NCI-H345 (cell line): ENCODE data around the gene CD300A.

ENCODE experiments used
- DNase-seq: peaks from one replicate; lab custom pipeline; 2025; lab: John Stamatoyannopoulos, UW

The CD300A gene

DNA sequence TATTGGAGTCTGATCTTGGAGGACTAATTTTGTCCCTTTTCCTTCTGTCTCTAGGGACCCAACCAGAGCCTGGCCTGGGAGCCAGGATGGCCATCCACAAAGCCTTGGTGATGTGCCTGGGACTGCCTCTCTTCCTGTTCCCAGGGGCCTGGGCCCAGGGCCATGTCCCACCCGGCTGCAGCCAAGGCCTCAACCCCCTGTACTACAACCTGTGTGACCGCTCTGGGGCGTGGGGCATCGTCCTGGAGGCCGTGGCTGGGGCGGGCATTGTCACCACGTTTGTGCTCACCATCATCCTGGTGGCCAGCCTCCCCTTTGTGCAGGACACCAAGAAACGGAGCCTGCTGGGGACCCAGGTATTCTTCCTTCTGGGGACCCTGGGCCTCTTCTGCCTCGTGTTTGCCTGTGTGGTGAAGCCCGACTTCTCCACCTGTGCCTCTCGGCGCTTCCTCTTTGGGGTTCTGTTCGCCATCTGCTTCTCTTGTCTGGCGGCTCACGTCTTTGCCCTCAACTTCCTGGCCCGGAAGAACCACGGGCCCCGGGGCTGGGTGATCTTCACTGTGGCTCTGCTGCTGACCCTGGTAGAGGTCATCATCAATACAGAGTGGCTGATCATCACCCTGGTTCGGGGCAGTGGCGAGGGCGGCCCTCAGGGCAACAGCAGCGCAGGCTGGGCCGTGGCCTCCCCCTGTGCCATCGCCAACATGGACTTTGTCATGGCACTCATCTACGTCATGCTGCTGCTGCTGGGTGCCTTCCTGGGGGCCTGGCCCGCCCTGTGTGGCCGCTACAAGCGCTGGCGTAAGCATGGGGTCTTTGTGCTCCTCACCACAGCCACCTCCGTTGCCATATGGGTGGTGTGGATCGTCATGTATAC is 26.5 kb upstream of the CD300A start:
- DNase-seq = no peak

DNA sequence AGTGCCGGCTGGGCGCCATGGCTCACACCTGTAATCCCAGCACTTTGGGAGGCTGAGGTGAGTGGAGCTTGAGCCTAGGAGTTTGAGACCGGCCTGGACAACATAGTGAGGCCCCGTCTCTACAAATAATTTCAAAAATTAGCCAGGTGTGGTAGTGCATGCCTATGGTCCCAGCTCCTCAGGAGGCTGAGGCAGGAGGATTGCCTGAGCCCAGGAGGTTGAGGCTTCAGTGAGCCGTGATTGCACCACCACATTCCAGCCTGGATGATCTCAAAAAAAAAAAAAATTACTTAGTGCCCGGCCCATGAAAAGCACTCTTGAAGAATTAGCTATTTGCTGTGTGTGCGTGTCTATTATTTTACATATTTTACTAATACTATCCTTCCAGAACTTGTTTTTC is 24.9 kb upstream of the CD300A start:
- no peak for DNase-seq

DNA sequence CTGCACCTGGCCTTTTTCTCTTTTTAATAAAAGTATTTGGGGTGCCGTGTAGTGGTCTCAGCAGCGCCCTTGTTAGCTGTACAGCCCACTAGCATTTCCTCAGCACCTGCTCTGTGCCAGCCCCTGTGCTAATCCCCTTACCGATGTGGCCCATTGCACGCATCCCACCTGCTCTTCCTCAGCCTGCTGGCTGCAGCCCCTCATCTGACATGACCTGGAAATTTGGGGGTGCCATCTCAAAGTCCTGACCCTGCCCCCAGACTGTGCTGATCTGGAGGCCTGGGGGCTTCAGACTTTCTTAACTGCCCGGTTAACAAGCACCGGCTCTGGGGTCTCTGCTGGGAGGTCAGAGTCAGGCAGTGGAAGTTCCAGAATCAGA is 24.2 kb upstream of the CD300A start:
- DNase-seq = no peak

DNA sequence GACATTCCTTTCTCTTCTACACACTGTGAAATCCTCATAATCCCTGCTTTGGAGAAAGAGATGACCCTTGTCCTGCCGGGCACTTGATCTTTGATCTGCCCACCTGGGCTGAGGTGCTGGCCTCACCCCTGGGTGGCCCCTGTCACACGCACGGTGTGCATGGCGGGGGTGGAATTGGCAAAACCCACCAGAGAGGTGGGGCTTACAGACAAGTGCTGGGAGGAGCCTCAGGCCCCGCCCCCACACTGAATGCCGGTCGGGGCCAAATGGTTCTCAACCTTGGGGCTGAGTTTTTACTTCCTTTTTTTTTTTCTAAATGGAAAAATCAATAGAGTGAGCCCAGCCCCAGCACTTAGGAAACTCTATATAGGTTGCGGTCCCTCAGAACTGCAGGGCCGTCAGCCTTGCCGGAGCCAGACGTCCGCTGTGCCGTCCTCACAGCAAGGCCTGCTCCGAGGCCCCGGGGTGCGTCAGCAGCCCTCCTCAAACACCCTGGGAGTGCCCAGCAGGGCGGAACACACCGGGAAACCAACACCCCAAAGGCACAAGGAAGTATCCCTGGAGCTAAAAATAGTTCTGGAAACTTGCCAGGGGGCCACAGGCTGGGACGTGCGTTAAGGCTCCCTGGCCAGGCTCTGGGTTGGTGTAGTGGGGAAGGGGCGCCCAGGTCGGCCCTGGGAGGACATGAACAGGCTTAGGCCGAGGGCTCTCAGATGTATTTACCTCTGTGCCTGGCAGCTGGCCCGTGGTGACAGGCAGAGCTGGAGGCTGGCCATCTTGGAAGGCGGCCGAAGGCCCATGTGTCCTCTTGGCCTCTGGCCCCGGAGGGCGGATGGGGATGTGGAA is 23.5 kb upstream of the CD300A start:
- DNase-seq = peak; percentile 87

DNA sequence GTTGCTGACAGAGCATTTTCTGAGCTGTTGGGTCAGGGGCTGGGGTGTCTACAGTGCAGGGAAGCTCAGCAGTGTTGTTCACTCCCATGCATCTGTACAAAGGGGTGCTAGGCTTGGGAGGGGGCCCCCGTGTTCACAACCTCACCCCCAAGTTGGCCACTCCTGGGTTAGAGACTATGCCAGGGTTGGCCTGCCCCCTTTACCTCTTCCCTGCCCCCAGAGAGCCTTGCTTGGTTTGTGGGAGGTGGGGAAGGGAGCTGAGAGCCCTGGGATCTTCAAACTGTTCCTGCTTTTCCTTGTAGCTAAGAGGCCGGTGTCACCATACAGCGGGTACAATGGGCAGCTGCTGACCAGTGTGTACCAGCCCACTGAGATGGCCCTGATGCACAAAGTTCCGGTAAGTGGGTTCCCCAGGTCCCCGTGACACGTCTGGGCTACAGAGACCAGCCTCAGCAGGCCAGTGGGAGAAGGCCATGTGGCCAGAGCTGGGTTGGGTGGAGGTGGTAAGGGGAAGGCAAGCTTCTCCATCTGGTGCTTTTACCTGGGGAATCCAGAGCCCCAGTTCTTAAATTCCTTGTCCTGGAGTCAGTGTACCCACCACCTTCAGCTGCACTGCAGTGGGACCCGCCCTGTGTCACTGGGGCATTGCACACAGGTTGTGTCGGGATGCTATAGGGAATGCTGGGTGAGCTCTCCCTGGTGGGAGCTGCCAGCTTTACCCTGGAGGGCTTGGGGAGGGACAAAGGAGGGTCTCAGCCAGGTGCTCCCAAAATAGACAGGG is 22.7 kb upstream of the CD300A start:
- DNase-seq = no peak

DNA sequence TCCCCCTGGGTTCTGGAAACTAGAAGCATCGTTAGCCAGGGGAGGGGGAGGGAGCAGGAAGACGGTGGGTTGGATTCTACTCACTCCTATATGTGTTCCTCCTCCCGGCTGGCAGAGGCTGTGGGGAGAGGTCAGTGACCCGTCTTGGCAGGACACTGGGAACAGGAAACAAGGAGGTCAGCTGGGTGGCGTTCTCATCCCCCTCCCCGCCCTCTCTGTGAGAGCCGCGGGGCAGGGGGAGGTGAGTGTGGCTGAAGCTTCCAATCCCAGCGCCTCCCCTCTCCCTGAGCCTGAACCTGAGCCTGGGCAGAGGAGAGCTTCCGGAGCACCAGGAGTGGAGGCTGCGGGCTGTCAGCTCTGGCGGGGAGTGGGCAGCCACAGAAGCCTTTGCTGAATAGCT is 22.0 kb upstream of the CD300A start:
- DNase-seq = no peak

DNA sequence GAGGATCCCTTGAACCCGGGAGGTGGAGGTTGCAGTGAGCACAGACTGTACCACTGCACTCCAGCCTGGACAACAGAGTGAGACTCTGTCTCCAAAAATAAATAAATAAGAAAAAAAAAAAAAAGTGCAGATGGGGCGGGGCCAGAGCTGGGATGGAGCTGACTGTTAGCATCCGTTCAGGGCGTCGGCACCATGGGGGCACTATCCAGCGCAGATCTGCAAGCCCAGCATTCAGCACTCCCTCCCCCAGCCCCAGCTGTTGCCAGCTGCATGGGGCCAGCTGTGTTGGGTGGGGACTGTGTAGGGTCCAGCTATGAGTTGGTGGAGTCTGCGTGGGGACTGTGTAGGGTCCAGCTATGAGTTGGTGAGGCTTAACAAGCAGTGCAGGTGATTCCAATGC is 21.3 kb upstream of the CD300A start:
- no peak for DNase-seq

DNA sequence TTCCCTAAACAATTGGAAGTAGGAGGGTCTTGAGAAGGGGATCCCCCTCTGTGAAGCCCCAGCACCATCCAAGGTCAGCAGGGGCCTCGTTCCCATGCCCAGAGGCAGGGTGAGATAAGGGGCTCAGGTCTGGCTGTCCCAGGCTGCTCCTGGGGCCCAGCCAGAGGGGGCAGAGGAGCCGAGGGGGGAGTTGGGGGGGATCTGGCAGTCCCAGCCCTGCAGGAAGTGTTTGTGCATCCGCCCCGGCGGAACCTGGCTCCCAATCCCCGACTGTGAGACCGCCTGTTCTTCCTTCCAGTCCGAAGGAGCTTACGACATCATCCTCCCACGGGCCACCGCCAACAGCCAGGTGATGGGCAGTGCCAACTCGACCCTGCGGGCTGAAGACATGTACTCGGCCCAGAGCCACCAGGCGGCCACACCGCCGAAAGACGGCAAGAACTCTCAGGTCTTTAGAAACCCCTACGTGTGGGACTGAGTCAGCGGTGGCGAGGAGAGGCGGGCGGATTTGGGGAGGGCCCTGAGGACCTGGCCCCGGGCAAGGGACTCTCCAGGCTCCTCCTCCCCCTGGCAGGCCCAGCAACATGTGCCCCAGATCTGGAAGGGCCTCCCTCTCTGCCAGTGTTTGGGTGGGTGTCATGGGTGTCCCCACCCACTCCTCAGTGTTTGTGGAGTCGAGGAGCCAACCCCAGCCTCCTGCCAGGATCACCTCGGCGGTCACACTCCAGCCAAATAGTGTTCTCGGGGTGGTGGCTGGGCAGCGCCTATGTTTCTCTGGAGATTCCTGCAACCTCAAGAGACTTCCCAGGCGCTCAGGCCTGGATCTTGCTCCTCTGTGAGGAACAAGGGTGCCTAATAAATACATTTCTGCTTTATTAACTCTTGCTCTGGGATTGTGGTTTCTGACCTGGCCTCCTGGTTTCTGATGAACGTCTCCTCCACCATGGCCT is 19.6 kb upstream of the CD300A start:
- DNase-seq = no peak

DNA sequence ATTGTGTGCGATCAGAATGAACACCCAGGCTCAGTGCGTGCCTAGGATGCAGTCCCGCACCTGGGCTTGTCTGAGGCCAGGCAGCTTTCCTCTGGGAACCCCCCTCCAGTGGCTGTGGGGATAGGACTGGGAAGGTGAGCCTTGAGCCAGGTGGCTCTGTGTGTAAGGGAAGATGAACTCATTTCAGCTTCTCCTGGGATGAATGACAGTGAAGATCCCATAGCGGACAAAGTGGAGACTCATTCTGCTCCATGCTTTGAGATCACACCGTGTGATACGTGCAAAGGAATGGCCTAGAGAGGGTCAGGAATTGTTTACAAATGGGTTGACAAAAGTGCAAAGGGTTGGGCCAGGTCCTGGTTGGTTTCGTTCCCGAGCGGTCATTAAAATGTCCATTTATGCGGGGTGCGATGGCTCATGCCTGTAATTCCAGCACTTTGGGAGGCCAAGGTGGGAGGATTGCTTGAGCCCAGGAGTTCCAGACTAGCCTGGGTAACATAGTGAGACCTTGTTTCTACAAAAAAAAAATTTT is 18.7 kb upstream of the CD300A start:
- DNase-seq = no peak

DNA sequence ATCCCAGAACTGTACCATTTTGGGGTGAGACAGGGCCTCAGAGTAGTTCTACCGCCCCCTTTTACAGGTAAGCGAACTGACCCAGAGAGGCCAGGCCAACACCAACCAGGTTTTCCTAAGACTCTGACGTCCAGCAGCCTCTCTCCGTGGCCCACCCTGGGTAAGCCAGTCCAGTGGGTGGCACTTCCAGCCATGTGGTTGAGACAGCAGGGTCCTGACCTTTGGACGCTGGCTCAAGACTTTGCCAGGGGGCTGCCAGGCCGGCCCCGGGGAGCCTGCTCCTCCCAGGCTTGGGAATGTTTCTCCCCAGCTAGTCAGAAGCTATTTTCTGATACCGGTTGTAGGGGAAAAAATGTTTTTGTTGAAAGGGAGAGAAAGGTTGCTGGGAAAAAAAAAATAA is 17.7 kb upstream of the CD300A start:
- DNase-seq = no peak

DNA sequence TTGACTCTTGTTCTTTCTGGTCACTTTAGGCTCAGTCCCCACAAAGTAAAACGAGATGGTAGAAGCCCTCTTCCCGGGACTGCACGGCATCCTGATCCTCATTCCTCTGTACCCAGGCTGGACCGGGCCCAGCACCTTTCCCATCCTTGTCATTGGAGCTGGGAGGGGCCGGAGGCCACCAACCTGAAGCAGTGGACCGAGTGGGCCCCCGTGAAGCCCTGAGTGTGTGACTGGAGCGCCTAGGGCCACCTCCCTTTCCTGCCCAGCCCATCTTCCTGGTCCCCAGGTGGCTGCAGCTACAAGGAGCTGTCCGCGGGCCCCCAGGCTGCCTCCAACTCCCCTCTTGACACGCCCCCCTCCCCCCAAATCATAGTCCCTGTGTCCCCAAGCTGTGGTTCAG is 17.1 kb upstream of the CD300A start:
- no peak for DNase-seq

DNA sequence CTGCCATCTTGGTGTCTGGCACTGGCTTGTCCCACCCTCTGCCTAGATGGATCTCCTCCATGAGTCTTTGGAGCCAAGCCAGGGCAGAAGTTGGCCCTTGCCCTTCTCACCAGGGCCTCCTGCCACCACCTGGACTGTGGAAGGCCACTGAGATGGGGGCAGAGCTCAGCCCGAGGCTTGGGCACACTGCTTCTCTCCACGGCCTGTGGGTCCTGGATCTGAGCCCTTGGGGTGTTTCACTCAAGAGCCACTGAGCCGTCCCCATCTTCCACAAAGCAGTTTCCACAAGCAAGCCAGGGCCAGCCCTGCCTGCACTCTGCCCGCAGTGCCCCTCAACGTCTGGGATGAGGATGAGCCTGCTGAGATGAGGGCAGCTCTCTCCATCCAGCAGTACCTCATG is 16.7 kb upstream of the CD300A start:
- no peak for DNase-seq

DNA sequence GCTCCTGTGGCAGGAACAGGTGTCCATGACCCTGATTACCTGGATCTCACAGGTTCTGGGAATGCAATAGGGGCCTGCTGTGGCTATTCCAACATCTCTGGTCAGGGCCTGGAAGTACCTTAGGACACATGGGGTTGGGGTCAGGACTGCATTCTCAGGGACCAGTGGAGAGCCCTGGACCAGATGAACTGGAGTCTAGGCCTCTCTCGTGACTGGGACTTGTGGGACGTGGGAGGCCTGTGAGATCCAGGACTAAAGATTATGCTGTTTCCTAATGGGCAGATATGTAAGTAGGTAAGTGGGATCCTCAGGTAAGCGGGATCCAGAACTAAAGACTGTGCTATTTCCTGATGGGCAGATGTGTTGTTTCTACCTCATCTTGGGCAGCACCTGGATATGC is 16.2 kb upstream of the CD300A start:
- no peak for DNase-seq

DNA sequence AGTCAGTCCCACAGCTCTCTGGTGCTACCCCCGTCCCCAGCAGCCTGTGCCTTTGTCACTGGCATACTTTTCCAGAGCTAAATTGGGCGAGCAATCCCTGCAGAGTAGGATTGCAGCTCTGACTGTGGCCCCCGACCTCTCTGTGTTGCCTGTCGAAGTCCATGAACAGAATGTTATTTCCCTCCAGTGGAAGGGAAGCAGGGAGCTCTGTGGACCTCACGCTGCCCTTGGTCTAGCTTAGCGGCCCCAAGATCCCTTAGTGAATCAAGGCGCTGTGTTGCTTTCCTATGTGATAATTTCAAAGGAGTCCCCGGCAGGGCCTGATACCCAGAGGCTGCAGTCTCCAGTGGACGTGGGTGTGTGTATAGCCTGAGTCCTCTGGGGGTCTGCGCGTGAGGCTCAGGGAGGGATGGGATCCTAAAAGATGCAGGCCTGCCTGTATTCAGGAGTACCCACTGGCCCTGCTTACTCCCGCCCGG is 15.5 kb upstream of the CD300A start:
- no peak for DNase-seq

DNA sequence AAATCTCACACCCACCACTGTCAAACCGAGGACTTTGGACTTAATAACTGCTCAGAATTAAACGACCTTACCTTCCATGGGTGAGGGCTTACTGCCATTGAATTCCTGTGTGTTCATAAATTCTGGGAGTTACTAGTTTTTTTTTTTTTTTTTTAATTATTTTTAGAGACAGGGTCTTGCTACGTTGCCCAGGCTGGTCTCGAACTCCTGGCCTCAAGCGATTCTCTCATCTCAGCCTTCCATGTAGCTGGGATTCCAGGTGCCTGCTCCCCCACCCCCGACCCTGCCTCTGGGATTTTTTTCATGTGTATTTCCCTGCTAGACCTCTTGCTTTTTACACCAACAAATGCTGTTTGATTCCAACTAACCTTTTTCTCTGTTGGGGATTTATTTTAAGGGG is 14.9 kb upstream of the CD300A start:
- no peak for DNase-seq

DNA sequence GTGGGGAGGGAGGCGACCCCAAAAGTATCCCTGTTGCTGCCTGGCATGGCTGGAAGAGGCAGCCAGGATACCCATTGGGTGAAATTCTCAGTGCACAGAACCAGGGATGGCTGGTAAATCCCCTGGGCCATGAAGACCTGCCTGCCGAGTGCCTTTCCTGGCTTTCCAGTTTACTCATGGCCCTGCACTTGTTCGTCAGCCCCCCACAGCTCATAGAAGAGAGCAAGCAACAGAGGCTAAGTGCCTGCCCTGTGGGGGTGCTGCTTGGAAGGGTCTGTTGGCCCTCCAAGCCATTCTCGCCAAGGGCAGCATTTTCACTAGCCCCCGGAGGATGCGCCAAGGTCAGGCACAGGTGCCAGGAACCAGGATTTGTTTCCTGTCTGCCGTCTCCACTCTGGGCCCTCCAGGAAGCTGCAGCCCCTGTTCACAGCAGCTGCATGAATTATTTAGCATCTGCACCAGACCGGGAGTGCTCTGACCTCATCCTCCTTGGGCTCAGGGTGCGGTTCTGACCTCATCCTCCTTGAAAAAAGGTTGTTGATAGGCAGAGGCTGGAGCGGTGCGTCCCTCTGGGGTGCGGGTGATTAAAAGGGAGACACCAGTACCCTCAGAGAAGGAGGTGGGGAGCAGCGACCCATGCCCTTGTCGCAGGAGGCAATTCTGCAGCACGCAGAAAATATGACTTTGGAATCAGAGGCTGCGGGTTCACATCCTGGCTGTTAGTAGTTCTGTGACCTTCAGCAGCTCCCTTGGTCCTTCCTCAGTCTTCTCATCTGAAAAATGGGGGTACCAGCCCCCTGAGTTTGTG is 14.2 kb upstream of the CD300A start:
- DNase-seq = peak; percentile 63

DNA sequence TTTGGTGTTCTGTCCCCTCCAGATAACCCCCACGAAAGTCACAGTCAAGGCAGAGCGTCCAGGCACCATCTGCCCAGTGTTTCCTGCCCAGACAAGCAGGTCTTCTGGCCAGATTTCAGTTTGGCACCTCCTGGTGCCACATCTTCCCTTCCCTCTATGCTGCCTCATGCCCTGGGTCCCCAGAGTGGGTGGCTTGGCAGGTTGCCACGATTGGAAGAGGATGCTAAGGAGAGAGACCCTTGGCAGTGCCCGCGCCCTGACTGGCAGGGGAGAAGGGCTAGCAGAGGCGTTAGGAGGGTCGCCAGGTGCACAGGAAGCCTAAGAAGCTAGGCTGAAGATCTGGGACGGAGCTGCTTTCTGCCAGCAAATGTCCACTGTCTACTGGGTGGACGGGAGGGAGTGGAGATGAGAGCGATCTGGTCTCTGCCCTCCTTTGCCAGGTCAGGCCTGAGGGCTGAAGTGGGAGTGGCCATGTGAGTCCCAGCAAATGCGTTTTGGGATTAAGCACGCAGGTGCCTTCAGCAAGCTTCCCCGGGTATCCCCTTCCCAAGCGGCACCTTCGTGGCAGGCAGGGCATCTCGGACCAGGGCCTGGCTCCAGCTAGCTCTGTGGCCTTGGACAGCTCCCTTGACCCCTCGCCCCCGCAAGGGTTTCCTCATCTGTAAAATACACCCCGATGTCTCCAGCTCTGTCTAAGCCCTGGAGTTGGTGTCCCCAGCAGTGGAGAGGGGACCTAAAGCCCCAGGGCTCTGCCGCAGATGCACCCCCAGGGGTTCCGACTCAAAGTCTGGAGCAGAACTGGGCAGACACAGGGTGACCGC is 13.4 kb upstream of the CD300A start:
- peak; percentile 35 for DNase-seq

DNA sequence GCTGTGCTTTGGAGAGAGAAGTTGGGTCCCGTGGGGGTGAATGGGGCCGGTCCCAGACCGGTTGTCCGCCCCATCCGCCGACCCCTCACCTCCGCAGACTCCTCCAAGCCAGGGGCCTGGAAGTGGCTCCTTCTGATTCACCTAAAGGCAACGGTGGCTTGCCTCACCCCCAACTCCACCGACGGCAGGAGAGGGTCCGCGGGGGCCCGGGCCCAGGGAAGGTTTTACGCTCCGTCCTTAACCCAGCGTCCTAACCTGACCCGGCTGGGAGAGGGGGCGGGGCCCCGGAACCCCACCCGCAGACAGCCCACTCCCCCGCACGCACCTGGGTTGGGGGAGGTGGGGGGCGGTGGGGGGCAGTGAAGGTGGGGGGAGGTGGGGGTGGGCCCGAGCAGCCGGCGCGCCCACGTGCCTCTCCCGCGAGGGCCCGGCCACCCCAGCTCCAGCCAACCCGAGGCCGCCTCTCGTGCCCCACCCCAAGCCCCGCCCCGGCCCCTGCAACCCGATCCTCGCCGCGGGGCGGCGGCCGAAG is 12.7 kb upstream of the CD300A start:
- no peak for DNase-seq
